A549 (cell line): Measurements from ENCODE around the gene SLC24A4. TPM values are rescaled to one million over a fixed set of nuclear protein-coding genes. Genes with fewer than 3 reads are reported as not detected.

Experiments
- ATAC-seq, 2 experiments: fragments of 200-7000 bp in 1 of 2; fragments of >200 bp in 1 of 2; cut with Nextera tagmentation in 1 of 2; cut with Tn5 transposase in 1 of 2; 3 replicates each; pipeline versions ENCODE4 v1.8.0 to v1.9.1; 2018 to 2020; ENCODE audit warnings: mild to moderate bottlenecking in 1 of 2, moderate library complexity in 1 of 2
- CTCF ChIA-PET: fragments of 300-600 bp; sonication (Branson Sonifier 250); formaldehyde crosslinking; extraction: SDS; loops from one replicate; lab custom pipeline; 2021; ENCODE audit warnings: antibody characterized with exemption, inconsistent platforms; lab: Yijun Ruan, JAX
- POLR2A ChIA-PET: fragments of 350-600 bp; formaldehyde crosslinking; extraction: SDS; loops from one replicate; lab custom pipeline; 2021; ENCODE audit warnings: antibody characterized with exemption, inconsistent platforms; lab: Yijun Ruan, JAX
- DNase-seq, 2 experiments: peaks; one replicate each; pipeline versions ENCODE4 v3.0.0 to v3.0.0-alpha.2; 2011 to 2016; ENCODE audit warnings: low read depth in 1 of 2, low spot score in 1 of 2
- FAIRE-seq: peaks from 2 replicates; lab custom pipeline; 2011; peaks lifted over from hg19 to GRCh38; lab: Jason Lieb, UNC
- H3K27ac ChIP-seq, 2 experiments: fragments of >200 bp; sonication (Bioruptor Twin); formaldehyde crosslinking; 3 replicates each; pipeline ENCODE4 v1.5.1; 2016 to 2017
- H3K4me1 ChIP-seq: fragments of >200 bp; sonication (Bioruptor Twin); formaldehyde crosslinking; 3 replicates; pipeline ENCODE4 v1.6.1; 2016
- H3K4me2 ChIP-seq: fragments of >200 bp; sonication (Bioruptor Twin); formaldehyde crosslinking; 3 replicates; pipeline ENCODE4 v1.6.1; 2016
- H3K4me3 ChIP-seq: fragments of >200 bp; sonication (Bioruptor Twin); formaldehyde crosslinking; 3 replicates; pipeline ENCODE4 v1.5.1; 2016
- H3K9me3 ChIP-seq: fragments of >200 bp; sonication (Bioruptor Twin); formaldehyde crosslinking; 3 replicates; pipeline ENCODE4 v1.6.1; 2016
- BCL3 ChIP-seq: fragments of >200 bp; sonication (Bioruptor Twin); formaldehyde crosslinking; IDR thresholded peaks from 3 replicates; pipeline ENCODE4 v1.6.1; 2016
- CBX8 ChIP-seq: fragments of 200-600 bp; sonication (generic); IDR thresholded peaks from 2 replicates; pipeline ENCODE4 v1.6.1; 2016
- CHD4 ChIP-seq: fragments of 200-600 bp; sonication (generic); IDR thresholded peaks from 2 replicates; pipeline ENCODE4 v1.6.1; 2016; ENCODE audit warnings: antibody characterized with exemption, mild to moderate bottlenecking, borderline replicate concordance
- E2F6 ChIP-seq: IDR thresholded peaks from 2 replicates; pipeline ENCODE4 v1.6.1; 2012; ENCODE audit warnings: low read depth, borderline replicate concordance
- EHF ChIP-seq: fragments of 250-450 bp; sonication (Bioruptor Pico); IDR thresholded peaks from 2 replicates; pipeline ENCODE4 v1.5.0; 2020; ENCODE audit warnings: mild to moderate bottlenecking
- ELK1 ChIP-seq: fragments of 150-350 bp; IDR thresholded peaks from 2 replicates; pipeline ENCODE4 v1.6.1; 2014; ENCODE audit warnings: low read depth, mild to moderate bottlenecking, low read length
- HEYL ChIP-seq: fragments of 250-450 bp; sonication (Bioruptor Pico); IDR thresholded peaks from 2 replicates; pipeline ENCODE4 v1.8.0; 2021; ENCODE audit warnings: mild to moderate bottlenecking, moderate library complexity
- JUNB ChIP-seq: fragments of >200 bp; sonication (Bioruptor Twin); formaldehyde crosslinking; IDR thresholded peaks from 2 replicates; pipeline ENCODE4 v1.6.1; 2016
- KDM1A ChIP-seq: fragments of 200-600 bp; sonication (generic); IDR thresholded peaks from 2 replicates; pipeline ENCODE4 v1.6.1; 2016; ENCODE audit warnings: low read depth, mild to moderate bottlenecking
- NFE2L2 ChIP-seq: fragments of 150-350 bp; conservative IDR thresholded peaks from 2 replicates; pipeline ENCODE4 v1.6.1; 2014; ENCODE audit warnings: low read length
- NR3C1 ChIP-seq: fragments of >200 bp; sonication (Bioruptor Twin); formaldehyde crosslinking; IDR thresholded peaks from 3 replicates; pipeline ENCODE4 v1.6.1; 2017
- POLR2A ChIP-seq: IDR thresholded peaks from 2 replicates; pipeline ENCODE4 v1.6.1; 2012; ENCODE audit warnings: mild to moderate bottlenecking, low read length
- RARB ChIP-seq: fragments of 250-450 bp; sonication (Bioruptor Pico); IDR thresholded peaks from 2 replicates; pipeline ENCODE4 v1.8.0; 2021; ENCODE audit warnings: mild to moderate bottlenecking, moderate library complexity
- RFX5 ChIP-seq: fragments of 450-650 bp; IDR thresholded peaks from 2 replicates; pipeline ENCODE4 v1.7.1; 2014; ENCODE audit warnings: antibody characterized with exemption, mild to moderate bottlenecking, moderate library complexity
- RNF2 ChIP-seq: fragments of 200-600 bp; sonication (generic); IDR thresholded peaks from 2 replicates; pipeline ENCODE4 v1.6.1; 2016; ENCODE audit warnings: low read depth, mild to moderate bottlenecking, antibody characterized with exemption, moderate library complexity, borderline replicate concordance
- SMC3 ChIP-seq: fragments of >200 bp; sonication (Bioruptor Twin); formaldehyde crosslinking; IDR thresholded peaks from 3 replicates; pipeline ENCODE4 v1.6.1; 2018; ENCODE audit warnings: inconsistent platforms
- ZSCAN20 ChIP-seq: fragments of 250-450 bp; sonication (Bioruptor Pico); IDR thresholded peaks from 2 replicates; pipeline ENCODE4 v1.8.0; 2022; ENCODE audit warnings: mild to moderate bottlenecking, moderate library complexity
- WGBS: methylation state at CpG from one replicate; pipeline ENCODE4 v1.1.6; 2017; ENCODE audit errors: missing lambda C conversion rate; 5-methylcytosine and 5-hydroxymethylcytosine counted together
- polyA plus RNA-seq, 4 experiments: library from polyadenylated mRNA; depleted of rRNA in 3 of 4; stranded (reverse); fragments of >200 nt; fragmentation: RNase III in 1 of 4; extraction: RNeasy Plus Mini Kit Qiagen cat#74134 plus additional on column Dnase treatment in 1 of 4; gene quantifications; 2 replicates in 3 of 4; 3 replicates in 1 of 4; pipeline ENCODE4 v1.2.3, GENCODE V29; 2011 to 2017
- TF ChIP-seq, protein P1 (sequence below): fragments of >200 bp; sonication (Bioruptor Twin); formaldehyde crosslinking; IDR thresholded peaks from 3 replicates; pipeline ENCODE4 v1.5.1; 2016
- TF ChIP-seq, protein P2 (sequence below): fragments of >200 bp; sonication (Bioruptor Twin); formaldehyde crosslinking; IDR thresholded peaks from 2 replicates; pipeline ENCODE4 v1.6.1; 2016
- TF ChIP-seq, protein P3 (sequence below): fragments of 250-450 bp; sonication (Bioruptor Pico); IDR thresholded peaks from 2 replicates; pipeline ENCODE4 v1.5.0; 2021; ENCODE audit warnings: mild to moderate bottlenecking, moderate library complexity, borderline replicate concordance
- TF ChIP-seq, protein P4 (sequence below): fragments of 200-600 bp; sonication (generic); IDR thresholded peaks from 2 replicates; pipeline ENCODE4 v1.6.1; 2016; ENCODE audit warnings: antibody characterized with exemption, mild to moderate bottlenecking, moderate library complexity

Gene SLC24A4
- polyA plus RNA-seq, 2 of the 4 experiments (the other 2 are of a cell fraction), result 0.05 to 0.19 TPM

DNA sequence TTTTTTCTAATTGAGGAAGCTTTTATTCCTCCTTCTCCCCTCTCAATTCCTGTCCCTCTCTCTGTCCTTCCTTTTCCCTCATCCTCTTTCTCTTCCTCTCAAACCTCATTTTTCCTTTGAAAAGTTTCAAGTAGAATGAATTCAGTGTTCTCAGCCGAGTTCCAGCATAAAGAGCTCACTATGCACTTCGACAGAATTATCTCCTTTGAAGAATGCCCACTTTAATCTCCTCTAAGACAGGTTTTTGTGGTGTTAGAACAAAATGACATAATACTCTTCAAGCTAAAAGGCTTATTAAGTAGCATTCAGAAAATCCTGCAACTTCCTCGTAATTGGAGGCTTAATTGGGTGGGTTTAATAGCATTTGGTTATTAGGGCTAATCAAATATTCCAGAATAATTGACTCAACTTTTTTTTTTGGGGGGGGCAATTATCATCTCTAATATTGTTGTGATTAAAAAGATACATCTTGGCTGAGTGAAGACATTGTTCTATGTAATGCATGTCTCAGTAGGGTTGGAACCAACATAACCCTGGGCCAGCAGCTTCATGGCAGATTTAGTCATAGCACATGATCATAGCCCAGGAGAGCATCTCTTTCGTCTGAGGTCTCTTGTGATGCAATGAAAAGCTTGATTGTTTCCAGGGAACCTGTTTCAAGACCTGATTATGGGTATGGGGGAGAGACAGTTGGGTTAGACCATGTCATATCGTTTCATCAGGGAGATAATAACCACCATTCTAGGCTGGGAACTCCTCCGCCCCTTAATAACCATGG lies 25.0 kb upstream of the SLC24A4 start (continued):
- TF ChIP-seq, protein P1, sequence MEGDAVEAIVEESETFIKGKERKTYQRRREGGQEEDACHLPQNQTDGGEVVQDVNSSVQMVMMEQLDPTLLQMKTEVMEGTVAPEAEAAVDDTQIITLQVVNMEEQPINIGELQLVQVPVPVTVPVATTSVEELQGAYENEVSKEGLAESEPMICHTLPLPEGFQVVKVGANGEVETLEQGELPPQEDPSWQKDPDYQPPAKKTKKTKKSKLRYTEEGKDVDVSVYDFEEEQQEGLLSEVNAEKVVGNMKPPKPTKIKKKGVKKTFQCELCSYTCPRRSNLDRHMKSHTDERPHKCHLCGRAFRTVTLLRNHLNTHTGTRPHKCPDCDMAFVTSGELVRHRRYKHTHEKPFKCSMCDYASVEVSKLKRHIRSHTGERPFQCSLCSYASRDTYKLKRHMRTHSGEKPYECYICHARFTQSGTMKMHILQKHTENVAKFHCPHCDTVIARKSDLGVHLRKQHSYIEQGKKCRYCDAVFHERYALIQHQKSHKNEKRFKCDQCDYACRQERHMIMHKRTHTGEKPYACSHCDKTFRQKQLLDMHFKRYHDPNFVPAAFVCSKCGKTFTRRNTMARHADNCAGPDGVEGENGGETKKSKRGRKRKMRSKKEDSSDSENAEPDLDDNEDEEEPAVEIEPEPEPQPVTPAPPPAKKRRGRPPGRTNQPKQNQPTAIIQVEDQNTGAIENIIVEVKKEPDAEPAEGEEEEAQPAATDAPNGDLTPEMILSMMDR, result no peak
- no peak for TF ChIP-seq KDM1A

GRCh38 chr14:92302481-92302880 lies 20.5 kb upstream of the SLC24A4 start:
- H3K4me2 ChIP-seq, result no peak overlapping the region
- ATAC-seq (no peak), FAIRE-seq (no peak), DNase-seq (no peak)
- H3K27ac ChIP-seq, result no peak overlapping the region
- 43% methylated on average over 5 of the region's 5 CpGs for WGBS
- no peaks in the 10 kb centered on the region for H3K9me3 ChIP-seq
- CTCF ChIA-PET, result no interaction called here
- POLR2A ChIA-PET, result no interaction called here
- TF ChIP-seq BCL3, result no peak
- no peak for TF ChIP-seq RFX5
- TF ChIP-seq CHD4, result no peak
- TF ChIP-seq NFE2L2, result no peak
- no peak for TF ChIP-seq EHF
- no peak for TF ChIP-seq RARB
- TF ChIP-seq SMC3, result no peak
- TF ChIP-seq, protein P2, sequence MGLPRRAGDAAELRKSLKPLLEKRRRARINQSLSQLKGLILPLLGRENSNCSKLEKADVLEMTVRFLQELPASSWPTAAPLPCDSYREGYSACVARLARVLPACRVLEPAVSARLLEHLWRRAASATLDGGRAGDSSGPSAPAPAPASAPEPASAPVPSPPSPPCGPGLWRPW, result no peak
- no peak for TF ChIP-seq E2F6
- TF ChIP-seq ELK1, result no peak
- no peak for TF ChIP-seq CBX8
- TF ChIP-seq, protein P3, sequence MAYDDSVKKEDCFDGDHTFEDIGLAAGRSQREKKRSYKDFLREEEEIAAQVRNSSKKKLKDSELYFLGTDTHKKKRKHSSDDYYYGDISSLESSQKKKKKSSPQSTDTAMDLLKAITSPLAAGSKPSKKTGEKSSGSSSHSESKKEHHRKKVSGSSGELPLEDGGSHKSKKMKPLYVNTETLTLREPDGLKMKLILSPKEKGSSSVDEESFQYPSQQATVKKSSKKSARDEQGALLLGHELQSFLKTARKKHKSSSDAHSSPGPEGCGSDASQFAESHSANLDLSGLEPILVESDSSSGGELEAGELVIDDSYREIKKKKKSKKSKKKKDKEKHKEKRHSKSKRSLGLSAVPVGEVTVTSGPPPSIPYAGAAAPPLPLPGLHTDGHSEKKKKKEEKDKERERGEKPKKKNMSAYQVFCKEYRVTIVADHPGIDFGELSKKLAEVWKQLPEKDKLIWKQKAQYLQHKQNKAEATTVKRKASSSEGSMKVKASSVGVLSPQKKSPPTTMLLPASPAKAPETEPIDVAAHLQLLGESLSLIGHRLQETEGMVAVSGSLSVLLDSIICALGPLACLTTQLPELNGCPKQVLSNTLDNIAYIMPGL (CRISPR knock-in tag), result no peak
- TF ChIP-seq POLR2A, result no peak
- no peaks in the 10 kb centered on the region for H3K4me1 ChIP-seq
- no peak overlapping the region for H3K4me3 ChIP-seq

DNA sequence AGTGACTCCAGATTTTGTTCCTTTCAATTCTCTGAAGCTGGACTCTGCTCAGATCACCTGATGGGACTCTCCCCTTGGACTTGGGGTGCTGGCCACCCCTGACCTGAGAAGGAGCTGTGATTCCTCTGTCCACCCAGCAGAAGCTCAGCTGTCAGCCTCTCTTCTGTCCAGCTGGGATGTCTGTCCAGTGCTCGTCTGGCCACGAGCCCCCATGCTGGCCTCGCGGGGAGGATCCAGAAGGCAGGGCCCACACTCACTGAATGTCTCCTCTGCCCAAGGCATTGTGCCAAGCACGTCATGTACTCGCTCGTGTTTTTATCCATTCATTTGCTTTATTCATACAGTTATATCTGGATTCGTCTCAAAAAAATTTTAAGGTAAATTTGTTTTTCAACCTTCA lies 14.2 kb upstream of the SLC24A4 start:
- no peaks in the 10 kb centered on the region for H3K9me3 ChIP-seq
- CTCF ChIA-PET, result interaction anchor here (1.0 to 1.1 kb wide), 2 partner anchors 12 to 13 kb away, joined by 3 to 4 read pairs; no protein-coding TSS in a partner anchor
- POLR2A ChIA-PET, result no interaction called here
- no peak overlapping the region for H3K4me2 ChIP-seq
- 30% methylated on average over 8 of the region's 8 CpGs for WGBS
- no peak for TF ChIP-seq ZSCAN20 (CRISPR knock-in tag)
- no peak for TF ChIP-seq NR3C1
- TF ChIP-seq, protein P4, sequence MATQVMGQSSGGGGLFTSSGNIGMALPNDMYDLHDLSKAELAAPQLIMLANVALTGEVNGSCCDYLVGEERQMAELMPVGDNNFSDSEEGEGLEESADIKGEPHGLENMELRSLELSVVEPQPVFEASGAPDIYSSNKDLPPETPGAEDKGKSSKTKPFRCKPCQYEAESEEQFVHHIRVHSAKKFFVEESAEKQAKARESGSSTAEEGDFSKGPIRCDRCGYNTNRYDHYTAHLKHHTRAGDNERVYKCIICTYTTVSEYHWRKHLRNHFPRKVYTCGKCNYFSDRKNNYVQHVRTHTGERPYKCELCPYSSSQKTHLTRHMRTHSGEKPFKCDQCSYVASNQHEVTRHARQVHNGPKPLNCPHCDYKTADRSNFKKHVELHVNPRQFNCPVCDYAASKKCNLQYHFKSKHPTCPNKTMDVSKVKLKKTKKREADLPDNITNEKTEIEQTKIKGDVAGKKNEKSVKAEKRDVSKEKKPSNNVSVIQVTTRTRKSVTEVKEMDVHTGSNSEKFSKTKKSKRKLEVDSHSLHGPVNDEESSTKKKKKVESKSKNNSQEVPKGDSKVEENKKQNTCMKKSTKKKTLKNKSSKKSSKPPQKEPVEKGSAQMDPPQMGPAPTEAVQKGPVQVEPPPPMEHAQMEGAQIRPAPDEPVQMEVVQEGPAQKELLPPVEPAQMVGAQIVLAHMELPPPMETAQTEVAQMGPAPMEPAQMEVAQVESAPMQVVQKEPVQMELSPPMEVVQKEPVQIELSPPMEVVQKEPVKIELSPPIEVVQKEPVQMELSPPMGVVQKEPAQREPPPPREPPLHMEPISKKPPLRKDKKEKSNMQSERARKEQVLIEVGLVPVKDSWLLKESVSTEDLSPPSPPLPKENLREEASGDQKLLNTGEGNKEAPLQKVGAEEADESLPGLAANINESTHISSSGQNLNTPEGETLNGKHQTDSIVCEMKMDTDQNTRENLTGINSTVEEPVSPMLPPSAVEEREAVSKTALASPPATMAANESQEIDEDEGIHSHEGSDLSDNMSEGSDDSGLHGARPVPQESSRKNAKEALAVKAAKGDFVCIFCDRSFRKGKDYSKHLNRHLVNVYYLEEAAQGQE, result no peak
- TF ChIP-seq RNF2, result no peak
- TF ChIP-seq JUNB, result no peak
- no peak for TF ChIP-seq POLR2A
- TF ChIP-seq HEYL, result no peak
- no peaks in the 10 kb centered on the region for H3K4me1 ChIP-seq
- ATAC-seq (no peak), FAIRE-seq (no peak), DNase-seq (no peak)
- H3K4me3 ChIP-seq, result no peak overlapping the region
- H3K27ac ChIP-seq, result no peak overlapping the region
